OCI-LY1 (cell line): ENCODE results near the gene EVI5L.

Source experiments
- CTCF ChIP-seq: fragments of 200-600 bp; sonication (generic), shearing (Covaris generic); IDR thresholded peaks from 2 replicates; pipeline ENCODE4 v1.5.1; 2017; ENCODE audit warnings: mild to moderate bottlenecking, antibody characterized with exemption, low read length, moderate library complexity, mixed read lengths
- EZH2 ChIP-seq: fragments of 200-600 bp; sonication (generic), shearing (Covaris generic); IDR thresholded peaks from 2 replicates; pipeline ENCODE4 v1.8.0; 2017; ENCODE audit warnings: borderline replicate concordance, mixed run types, mild to moderate bottlenecking, antibody characterized with exemption, low read length, moderate library complexity, mixed read lengths

GRCh38 chr19:7850945-7851622, 21.1 kb downstream of the EVI5L start:
- TF ChIP-seq EZH2 (no peak), CTCF (no peak)
